ENCODE results near the gene PDLIM7. TPM values are rescaled to one million over a fixed set of nuclear protein-coding genes. Genes with fewer than 3 reads are reported as not detected.

The PDLIM7 gene
- total RNA-seq, 4 donors from 2014 or later, result 28.7 to 41.3 (median 32.0) TPM

DNA sequence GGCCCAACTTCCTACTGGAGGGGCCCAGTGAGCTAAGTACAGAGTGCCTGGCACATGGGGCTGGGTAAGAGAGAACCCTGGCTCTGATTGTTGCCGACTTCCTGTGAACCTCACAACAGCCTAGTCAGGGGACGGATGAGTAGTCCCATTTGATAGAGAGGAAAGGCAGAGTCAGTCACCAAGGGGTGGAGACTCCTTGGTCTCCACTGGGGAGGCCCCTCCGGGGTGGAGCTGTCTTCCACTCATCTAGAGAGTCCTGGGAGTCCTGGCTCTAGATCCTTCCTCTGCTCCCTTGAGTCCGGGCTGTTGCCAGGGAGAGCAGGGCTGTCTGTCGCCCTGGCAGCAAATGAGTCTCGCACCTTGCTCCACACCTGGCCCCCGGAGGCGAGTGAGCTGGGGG, 63.0 kb downstream of the PDLIM7 start:
- H3K36me3 ChIP-seq, result peaks cover 62% of the 10 kb centered on the region
- H3K4me3 ChIP-seq, result no peak overlapping the region
- no peak overlapping the region for H3K27ac ChIP-seq
- H3K27me3 ChIP-seq, result no peaks in the 10 kb centered on the region
- H3K4me1 ChIP-seq, result peaks cover 49% of the 10 kb centered on the region
- WGBS, result 90% methylated on average over 2 of the region's 8 CpGs
- H3K9me3 ChIP-seq, result no peaks in the 10 kb centered on the region
- no peak for DNase-seq (ENCODE audit: low spot score in 2 of 2)
- TF ChIP-seq EP300 (IDR thresholded peaks at IDR 0.05) (no peak), POLR2A (IDR thresholded peaks at IDR 0.05) (no peak), POLR2AphosphoS5 (IDR thresholded peaks at IDR 0.05) (no peak)
- TF ChIP-seq, protein P1, sequence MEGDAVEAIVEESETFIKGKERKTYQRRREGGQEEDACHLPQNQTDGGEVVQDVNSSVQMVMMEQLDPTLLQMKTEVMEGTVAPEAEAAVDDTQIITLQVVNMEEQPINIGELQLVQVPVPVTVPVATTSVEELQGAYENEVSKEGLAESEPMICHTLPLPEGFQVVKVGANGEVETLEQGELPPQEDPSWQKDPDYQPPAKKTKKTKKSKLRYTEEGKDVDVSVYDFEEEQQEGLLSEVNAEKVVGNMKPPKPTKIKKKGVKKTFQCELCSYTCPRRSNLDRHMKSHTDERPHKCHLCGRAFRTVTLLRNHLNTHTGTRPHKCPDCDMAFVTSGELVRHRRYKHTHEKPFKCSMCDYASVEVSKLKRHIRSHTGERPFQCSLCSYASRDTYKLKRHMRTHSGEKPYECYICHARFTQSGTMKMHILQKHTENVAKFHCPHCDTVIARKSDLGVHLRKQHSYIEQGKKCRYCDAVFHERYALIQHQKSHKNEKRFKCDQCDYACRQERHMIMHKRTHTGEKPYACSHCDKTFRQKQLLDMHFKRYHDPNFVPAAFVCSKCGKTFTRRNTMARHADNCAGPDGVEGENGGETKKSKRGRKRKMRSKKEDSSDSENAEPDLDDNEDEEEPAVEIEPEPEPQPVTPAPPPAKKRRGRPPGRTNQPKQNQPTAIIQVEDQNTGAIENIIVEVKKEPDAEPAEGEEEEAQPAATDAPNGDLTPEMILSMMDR (IDR thresholded peaks at IDR 0.05), result no peak

DNA sequence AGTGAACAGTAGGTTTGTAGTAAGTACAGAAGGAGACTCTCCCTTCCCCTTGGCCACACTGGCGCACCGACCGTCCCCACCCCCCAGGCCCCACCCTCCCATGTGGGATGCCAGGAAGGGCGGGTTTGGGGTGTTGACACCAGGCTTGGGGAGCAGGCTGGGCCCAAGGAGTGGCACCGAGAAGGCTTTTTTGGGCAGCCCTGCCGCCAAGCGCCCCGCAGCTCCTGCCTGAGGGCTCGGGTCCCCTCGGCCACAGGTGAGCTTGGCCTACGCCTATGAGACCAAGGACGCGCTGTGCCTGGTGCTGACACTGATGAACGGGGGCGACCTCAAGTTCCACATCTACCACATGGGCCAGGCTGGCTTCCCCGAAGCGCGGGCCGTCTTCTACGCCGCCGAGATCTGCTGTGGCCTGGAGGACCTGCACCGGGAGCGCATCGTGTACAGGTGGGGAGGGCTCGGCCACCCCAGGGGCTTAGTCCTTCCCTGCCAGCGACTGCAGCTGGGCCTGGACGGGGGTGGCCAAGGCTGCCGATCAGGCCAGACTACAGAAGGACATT, 63.7 kb downstream of the PDLIM7 start:
- no peaks in the 10 kb centered on the region for H3K27me3 ChIP-seq
- TF ChIP-seq POLR2A (IDR thresholded peaks at IDR 0.05) (no peak), POLR2AphosphoS5 (IDR thresholded peaks at IDR 0.05) (no peak), EP300 (IDR thresholded peaks at IDR 0.05) (no peak)
- TF ChIP-seq, protein P1 (IDR thresholded peaks at IDR 0.05), result no peak
- DNase-seq (ENCODE audit: low spot score in 2 of 2), result no peak
- 82% methylated on average over 5 of the region's 29 CpGs for WGBS
- peaks cover 56% of the 10 kb centered on the region for H3K4me1 ChIP-seq
- H3K9me3 ChIP-seq, result no peaks in the 10 kb centered on the region
- H3K36me3 ChIP-seq, result peaks cover 62% of the 10 kb centered on the region
- H3K4me3 ChIP-seq, result no peak overlapping the region
- H3K27ac ChIP-seq, result no peak overlapping the region

Other genes with a start within 250 kb of the PDLIM7 start
- gene RAB24, start 193.9 kb downstream of the PDLIM7 start, total RNA-seq, result 10 to 100 TPM; 36.7 to 70.1 (median 43.3) TPM
- 10 to 100 TPM; 54.2 to 90.1 (median 62.1) TPM for gene PRELID1, start 193.8 kb downstream of the PDLIM7 start, total RNA-seq
- 10 to 100 TPM in 3 of 4 donors, 1 to 10 TPM in 1; 8.7 to 30.3 (median 11.7) TPM for gene MXD3, start 185.7 kb downstream of the PDLIM7 start, total RNA-seq
- 100 to 1,000 TPM; 119 to 191 (median 160) TPM for gene LMAN2, start 145.9 kb downstream of the PDLIM7 start, total RNA-seq
- gene RGS14, start 139.7 kb downstream of the PDLIM7 start, total RNA-seq, result 10 to 100 TPM; 38.5 to 85.9 (median 68.8) TPM
- gene SLC34A1, start 113.2 kb downstream of the PDLIM7 start, total RNA-seq, result under 1 TPM in 1 of 4 donors, not detected in 3; 0.29 TPM
- gene PFN3, start 96.9 kb downstream of the PDLIM7 start, total RNA-seq, result not detected
- 10 to 100 TPM in 1 of 4 donors, 1 to 10 TPM in 3; 2.3 to 18.4 (median 7.1) TPM for gene F12, start 88.0 kb downstream of the PDLIM7 start, total RNA-seq
- gene GRK6, start 70.9 kb downstream of the PDLIM7 start, total RNA-seq, result 10 to 100 TPM; 29.1 to 62.2 (median 37.1) TPM
- 1 to 10 TPM; 5.7 to 9.8 (median 7.8) TPM for gene PRR7, start 50.8 kb downstream of the PDLIM7 start, total RNA-seq
- 10 to 100 TPM; 13.1 to 43.4 (median 25.3) TPM for gene DBN1, start 24.0 kb downstream of the PDLIM7 start, total RNA-seq
- 1 to 10 TPM in 3 of 4 donors, under 1 TPM in 1; 0.89 to 7.3 (median 1.8) TPM for gene DOK3, start 12.2 kb upstream of the PDLIM7 start, total RNA-seq
- gene DDX41, start 19.4 kb upstream of the PDLIM7 start, total RNA-seq, result 100 to 1,000 TPM in 2 of 4 donors, 10 to 100 TPM in 2; 83.8 to 148 (median 103) TPM
- gene FAM193B, start 57.0 kb upstream of the PDLIM7 start, total RNA-seq, result 100 to 1,000 TPM in 1 of 4 donors, 10 to 100 TPM in 3; 55.6 to 328 (median 78.2) TPM
- 10 to 100 TPM; 60.3 to 84.5 (median 79.5) TPM for gene TMED9, start 94.6 kb upstream of the PDLIM7 start, total RNA-seq
- 10 to 100 TPM; 13.9 to 19.4 (median 17.4) TPM for gene B4GALT7, start 102.5 kb upstream of the PDLIM7 start, total RNA-seq